Measurements from ENCODE around the gene PDLIM5. TPM values are rescaled to one million over a fixed set of nuclear protein-coding genes. Genes with fewer than 3 reads are reported as not detected.
A peak's percentile ranks its signal among the peaks of the same experiment; 100 is the strongest.

The PDLIM5 gene
- polyA plus RNA-seq, 1 donor (not counting 4 experiments of a cell fraction or from before 2014, with no cell fraction given) = 112 TPM

- H3K9me1 ChIP-seq (ENCODE audit: control insufficient read depth, extremely low read depth, insufficient read depth, low read length) = no peaks in the 10 kb centered on the region
- FAIRE-seq = no peak
- peaks cover 54% of the 10 kb centered on the region for H3K79me2 ChIP-seq (ENCODE audit: control insufficient read depth, insufficient read depth, low read length)
- H3K4me2 ChIP-seq (ENCODE audit: control insufficient read depth, extremely low read depth, insufficient read depth, low read depth, low read length) = peak overlapping the region; percentile 57
- dilution Hi-C loops (cut with MboI; ENCODE audit: extremely low pct_ligation_motif_present, low sequenced_read_pairs) = no loop called here
- DNase-seq (ENCODE audit: low read depth, low spot score) = no peak
- H3K36me3 ChIP-seq (ENCODE audit: control insufficient read depth in 2 of 2, extremely low read depth in 1 of 2, insufficient read depth in 2 of 2, low read length in 2 of 2) = peaks cover 0 to 3% of the 10 kb centered on the region in 2 experiments
- no peaks in the 10 kb centered on the region for H3K27me3 ChIP-seq (ENCODE audit: control insufficient read depth, extremely low read depth, insufficient read depth, low read length)
- peak overlapping the region in 1 of 3 experiments; percentile 26 for H3K4me3 ChIP-seq (ENCODE audit: control insufficient read depth in 2 of 3, extremely low read depth in 1 of 3, insufficient read depth in 2 of 3, low read depth in 1 of 3, low read length in 3 of 3)
- no peaks in the 10 kb centered on the region for H3K9me3 ChIP-seq (ENCODE audit: control insufficient read depth, low read depth, low read length)
- TF ChIP-seq EZH2 (IDR thresholded peaks at IDR 0.05; ENCODE audit: low read length) (no peak), CTCF (optimal IDR thresholded peaks at IDR 0.05 in 1 of 3, IDR thresholded peaks at IDR 0.05 in 1 of 3, conservative IDR thresholded peaks at IDR 0.05 in 1 of 3; ENCODE audit: extremely low read depth in 1 of 3, insufficient read depth in 2 of 3, low read length in 3 of 3) (no peak)
- H4K20me1 ChIP-seq (ENCODE audit: control insufficient read depth, extremely low read depth, insufficient read depth, low read length) = no peaks in the 10 kb centered on the region
- peak overlapping the region; percentile 56 for H3K27ac ChIP-seq (ENCODE audit: control insufficient read depth, insufficient read depth, low read length)
- peak overlapping the region; percentile 0 for H3K9ac ChIP-seq (ENCODE audit: control insufficient read depth, extremely low read depth, insufficient read depth, low read length)
- H3K4me1 ChIP-seq (ENCODE audit: control insufficient read depth, extremely low read depth, insufficient read depth, low read length) = peaks cover 49% of the 10 kb centered on the region
- H2AFZ ChIP-seq (ENCODE audit: control insufficient read depth, low read length) = no peak overlapping the region
Observed at GRCh38 chr4:94545296-94545695, 93.6 kb downstream of the PDLIM5 start.

DNA sequence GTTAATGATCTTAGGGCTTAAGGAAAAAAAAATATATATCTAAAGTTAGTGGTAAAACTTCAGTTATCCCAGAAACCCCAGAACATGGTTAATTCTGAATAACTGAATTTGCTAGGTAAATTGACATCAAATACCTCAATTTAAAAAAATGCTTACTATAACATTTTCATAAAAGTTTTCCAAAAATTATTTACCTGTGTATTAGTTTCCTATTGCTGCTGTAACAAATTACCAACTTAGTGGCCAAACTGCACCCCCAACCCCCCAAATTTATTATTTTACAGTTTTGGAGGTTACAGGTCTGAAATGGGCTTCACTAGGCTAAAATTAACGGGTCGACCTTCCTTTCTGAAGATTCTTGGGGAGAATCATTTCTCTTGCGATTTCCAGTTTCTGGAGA, 95.2 kb downstream of the PDLIM5 start:
- H3K79me2 ChIP-seq (ENCODE audit: control insufficient read depth, insufficient read depth, low read length) = peaks cover 43% of the 10 kb centered on the region
- no peak overlapping the region for H3K27ac ChIP-seq (ENCODE audit: control insufficient read depth, insufficient read depth, low read length)
- peaks cover 42% of the 10 kb centered on the region for H3K4me1 ChIP-seq (ENCODE audit: control insufficient read depth, extremely low read depth, insufficient read depth, low read length)
- no peak overlapping the region for H3K9ac ChIP-seq (ENCODE audit: control insufficient read depth, extremely low read depth, insufficient read depth, low read length)
- no peaks in the 10 kb centered on the region for H3K9me1 ChIP-seq (ENCODE audit: control insufficient read depth, extremely low read depth, insufficient read depth, low read length)
- no peak overlapping the region for H2AFZ ChIP-seq (ENCODE audit: control insufficient read depth, low read length)
- dilution Hi-C loops (cut with MboI; ENCODE audit: extremely low pct_ligation_motif_present, low sequenced_read_pairs) = no loop called here
- DNase-seq (ENCODE audit: low read depth, low spot score) (no peak), FAIRE-seq (no peak)
- H4K20me1 ChIP-seq (ENCODE audit: control insufficient read depth, extremely low read depth, insufficient read depth, low read length) = no peaks in the 10 kb centered on the region
- peaks cover 0 to 3% of the 10 kb centered on the region in 2 experiments for H3K36me3 ChIP-seq (ENCODE audit: control insufficient read depth in 2 of 2, extremely low read depth in 1 of 2, insufficient read depth in 2 of 2, low read length in 2 of 2)
- no peak overlapping the region for H3K4me2 ChIP-seq (ENCODE audit: control insufficient read depth, extremely low read depth, insufficient read depth, low read depth, low read length)
- H3K9me3 ChIP-seq (ENCODE audit: control insufficient read depth, low read depth, low read length) = no peaks in the 10 kb centered on the region
- no peak overlapping the region for H3K4me3 ChIP-seq (ENCODE audit: control insufficient read depth in 2 of 3, extremely low read depth in 1 of 3, insufficient read depth in 2 of 3, low read depth in 1 of 3, low read length in 3 of 3)
- TF ChIP-seq CTCF (optimal IDR thresholded peaks at IDR 0.05 in 1 of 3, IDR thresholded peaks at IDR 0.05 in 1 of 3, conservative IDR thresholded peaks at IDR 0.05 in 1 of 3; ENCODE audit: extremely low read depth in 1 of 3, insufficient read depth in 2 of 3, low read length in 3 of 3) (no peak), EZH2 (IDR thresholded peaks at IDR 0.05; ENCODE audit: low read length) (no peak)
- H3K27me3 ChIP-seq (ENCODE audit: control insufficient read depth, extremely low read depth, insufficient read depth, low read length) = no peaks in the 10 kb centered on the region
